K562 treated with DMSO at 1 percent for 12 hours (cell line): Measurements from ENCODE around the gene GDA. TPM values are rescaled to one million over a fixed set of nuclear protein-coding genes. Genes with fewer than 3 reads are reported as not detected.

Experiments
- total RNA-seq: library from RNA; unstranded; fragments of 300-600 nt; gene quantifications from 2 replicates; pipeline ENCODE4 v1.2.3, GENCODE V29; 2022; ENCODE audit not compliant: insufficient read depth

The GDA gene
- total RNA-seq = 4.4 and 7.7 TPM in 2 replicates

GRCh38 chr9:72149231-72149975 lies at the start of gene GDA:
Gene GDA, plus strand, starts transcription at chr9:72149440. Its CDS starts 120 bp downstream, at chr9:72149560.

Other genes starting within 250 kb of the GDA start
- gene ABHD17B, start 238.2 kb upstream of the GDA start, total RNA-seq = 5.7 and 13.5 TPM in 2 replicates
- gene C9orf85, start 237.8 kb upstream of the GDA start, total RNA-seq = 7.8 and 13.6 TPM in 2 replicates
- not detected in 2 replicates for gene C9orf57, start 88.8 kb upstream of the GDA start, total RNA-seq
- gene ZFAND5, start 215.8 kb downstream of the GDA start, total RNA-seq = 19.8 and 45.2 TPM in 2 replicates